Activated B cell treated with CpG ODN at 0.5 μM for 24 hours (primary cell): ENCODE results near the gene PHF12. TPM values are rescaled to one million over a fixed set of nuclear protein-coding genes. Genes with fewer than 3 reads are reported as not detected.
A peak's percentile ranks its signal among the peaks of the same experiment; 100 is the strongest.

Experiments used
- ATAC-seq: fragments of 200-7000 bp; cut with Tn5 transposase; one replicate; pipeline ENCODE4 v1.10.0; 2021; ENCODE audit warnings: low read depth, mild to moderate bottlenecking, moderate library complexity
- CTCF ChIA-PET: fragments of 350-600 bp; sonication (Branson Sonifier 250); formaldehyde crosslinking; loops from one replicate; lab custom pipeline; 2021; ENCODE audit warnings: antibody characterized with exemption; lab: Charles Lee
- POLR2A ChIA-PET: fragments of 350-600 bp; sonication (Branson Sonifier 250); formaldehyde crosslinking; loops from one replicate; lab custom pipeline; 2021; ENCODE audit warnings: antibody characterized with exemption; lab: Charles Lee
- DNase-seq: peaks from one replicate; pipeline ENCODE4 v3.0.0; 2022
- H3K27ac Mint-ChIP-seq: one replicate; pipeline ENCODE4 v1.8.0; 2020; ENCODE audit warnings: mixed read lengths
- H3K27me3 Mint-ChIP-seq: one replicate; pipeline ENCODE4 v1.8.0; 2021; ENCODE audit warnings: mixed read lengths
- H3K36me3 Mint-ChIP-seq: one replicate; pipeline ENCODE4 v1.8.0; 2021; ENCODE audit warnings: low read depth, mixed read lengths
- H3K4me1 Mint-ChIP-seq: one replicate; pipeline ENCODE4 v1.8.0; 2021; ENCODE audit warnings: mixed read lengths
- H3K4me3 Mint-ChIP-seq: one replicate; pipeline ENCODE4 v1.8.0; 2020; ENCODE audit warnings: mild to moderate bottlenecking, mixed read lengths
- H3K9me3 Mint-ChIP-seq: one replicate; pipeline ENCODE4 v1.8.0; 2020; ENCODE audit warnings: mixed read lengths
- intact Hi-C: fragments of 100-400 bp; cut with micrococcal nuclease; formaldehyde crosslinking; loops from one replicate; pipeline ENCODE4 v1.15.1; 2024
- total RNA-seq: library from RNA; stranded (reverse); gene quantifications from 2 replicates; pipeline ENCODE4 v1.2.3, GENCODE V29; 2022
- TF ChIP-seq, protein P1 (sequence below): fragments of 200-600 bp; IDR thresholded peaks from one replicate; pipeline ENCODE4 v1.8.0; 2022; ENCODE audit warnings: antibody characterized with exemption, mild to moderate bottlenecking

Gene PHF12
- total RNA-seq, 1 donor from 2014 or later, result 96.5 TPM

DNA sequence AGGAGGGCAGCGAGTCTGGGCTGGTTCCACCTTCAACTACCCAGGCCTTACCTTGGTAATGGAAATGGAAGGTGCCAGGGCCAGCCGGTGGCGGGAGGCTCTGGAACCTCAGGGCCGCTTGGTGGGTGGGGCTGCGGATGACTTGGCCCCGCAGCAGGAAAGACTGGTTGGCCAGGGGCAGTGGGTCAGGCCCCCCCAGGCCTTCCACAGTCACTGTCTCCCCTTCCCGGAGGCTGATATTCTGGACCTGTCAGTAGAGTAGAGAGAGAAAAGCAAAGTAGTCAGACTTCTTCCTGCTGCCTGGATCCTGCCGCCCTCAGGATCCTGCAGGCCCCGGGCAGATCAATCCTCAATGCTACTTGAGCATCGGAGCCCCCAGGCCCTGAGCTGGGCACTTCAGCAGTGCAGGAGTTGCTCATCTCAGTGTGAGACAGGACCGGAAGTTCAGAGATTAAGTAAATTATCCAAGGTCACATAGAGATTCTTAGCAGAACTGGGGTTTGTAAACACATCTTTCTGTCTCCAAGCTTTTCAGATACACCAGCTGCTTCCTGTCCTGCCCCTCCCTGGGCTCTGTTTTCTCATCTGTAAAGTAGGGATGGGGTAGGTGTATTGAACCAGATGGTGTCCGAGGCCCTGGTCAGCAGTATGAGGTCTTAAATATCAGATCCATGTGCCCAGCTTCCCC lies 18.5 kb upstream of the PHF12 start:
- peaks cover 8% of the 10 kb centered on the region for H3K4me1 Mint-ChIP-seq
- H3K36me3 Mint-ChIP-seq, result no peaks in the 10 kb centered on the region
- intact Hi-C loops, result no loop called here
- H3K27ac Mint-ChIP-seq, result no peak overlapping the region
- no peak overlapping the region for H3K4me3 Mint-ChIP-seq
- ChIA-PET POLR2A (no interaction called here), CTCF (interaction anchor here (4.3 kb wide), 1 partner anchor 147 kb away, joined by 24 read pairs; no protein-coding TSS in a partner anchor)
- ATAC-seq (no peak), DNase-seq (no peak)
- no peaks in the 10 kb centered on the region for H3K9me3 Mint-ChIP-seq
- TF ChIP-seq, protein P1, sequence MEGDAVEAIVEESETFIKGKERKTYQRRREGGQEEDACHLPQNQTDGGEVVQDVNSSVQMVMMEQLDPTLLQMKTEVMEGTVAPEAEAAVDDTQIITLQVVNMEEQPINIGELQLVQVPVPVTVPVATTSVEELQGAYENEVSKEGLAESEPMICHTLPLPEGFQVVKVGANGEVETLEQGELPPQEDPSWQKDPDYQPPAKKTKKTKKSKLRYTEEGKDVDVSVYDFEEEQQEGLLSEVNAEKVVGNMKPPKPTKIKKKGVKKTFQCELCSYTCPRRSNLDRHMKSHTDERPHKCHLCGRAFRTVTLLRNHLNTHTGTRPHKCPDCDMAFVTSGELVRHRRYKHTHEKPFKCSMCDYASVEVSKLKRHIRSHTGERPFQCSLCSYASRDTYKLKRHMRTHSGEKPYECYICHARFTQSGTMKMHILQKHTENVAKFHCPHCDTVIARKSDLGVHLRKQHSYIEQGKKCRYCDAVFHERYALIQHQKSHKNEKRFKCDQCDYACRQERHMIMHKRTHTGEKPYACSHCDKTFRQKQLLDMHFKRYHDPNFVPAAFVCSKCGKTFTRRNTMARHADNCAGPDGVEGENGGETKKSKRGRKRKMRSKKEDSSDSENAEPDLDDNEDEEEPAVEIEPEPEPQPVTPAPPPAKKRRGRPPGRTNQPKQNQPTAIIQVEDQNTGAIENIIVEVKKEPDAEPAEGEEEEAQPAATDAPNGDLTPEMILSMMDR, result no peak
- H3K27me3 Mint-ChIP-seq, result peaks cover 2% of the 10 kb centered on the region

GRCh38 chr17:28968914-28969295 lies 17.6 kb upstream of the PHF12 start:
- no peaks in the 10 kb centered on the region for H3K36me3 Mint-ChIP-seq
- peaks cover 7% of the 10 kb centered on the region for H3K27me3 Mint-ChIP-seq
- TF ChIP-seq, protein P1, result no peak
- no peak overlapping the region for H3K4me3 Mint-ChIP-seq
- H3K27ac Mint-ChIP-seq, result no peak overlapping the region
- no peak for DNase-seq
- intact Hi-C loops, result no loop called here
- POLR2A ChIA-PET, result interaction anchor here (1.1 kb wide), 1 partner anchor 19 kb away, joined by 3 read pairs; no protein-coding TSS in a partner anchor
- no peaks in the 10 kb centered on the region for H3K9me3 Mint-ChIP-seq
- peaks cover 8% of the 10 kb centered on the region for H3K4me1 Mint-ChIP-seq
- no peak for ATAC-seq
- CTCF ChIA-PET, result interaction anchor here (4.3 kb wide), 1 partner anchor 148 kb away, joined by 24 read pairs; no protein-coding TSS in a partner anchor

DNA sequence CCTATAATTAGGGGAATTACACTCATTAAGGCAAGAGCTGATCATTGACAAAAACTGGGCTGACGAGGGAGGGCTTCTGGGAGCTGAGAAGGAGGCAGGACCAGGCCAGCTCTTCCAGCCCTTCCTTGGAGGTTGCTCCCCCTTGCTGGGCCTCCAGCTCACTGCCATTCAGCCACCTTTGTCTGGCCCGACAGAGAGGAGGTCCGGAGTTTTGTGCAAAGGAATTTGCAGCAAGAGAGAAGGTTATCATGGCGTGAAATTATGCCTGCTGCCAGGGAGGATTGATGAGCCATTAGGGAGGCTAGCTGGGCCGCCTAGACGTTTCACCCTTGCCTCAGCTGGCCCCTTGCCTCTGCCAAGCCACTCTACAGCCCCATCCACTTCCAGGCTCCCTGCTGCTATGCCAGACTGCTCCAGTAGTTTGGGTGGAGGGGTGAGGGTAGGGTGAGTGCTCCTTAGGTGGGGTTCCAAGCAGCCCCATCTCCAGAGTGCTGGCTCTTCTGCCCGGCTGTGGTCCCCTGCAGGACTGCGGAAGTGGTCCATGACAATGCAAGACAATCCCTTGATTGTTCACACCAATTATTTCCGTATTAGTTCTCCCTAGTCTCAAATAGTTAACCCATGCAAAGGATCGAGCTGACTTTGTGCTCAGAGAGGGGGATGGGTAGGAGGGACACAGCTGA lies 17.1 kb upstream of the PHF12 start:
- Mint-ChIP-seq H3K36me3 (no peaks in the 10 kb centered on the region), H3K4me3 (no peak overlapping the region), H3K27ac (no peak overlapping the region), H3K9me3 (no peaks in the 10 kb centered on the region), H3K4me1 (peaks cover 8% of the 10 kb centered on the region), H3K27me3 (peaks cover 12% of the 10 kb centered on the region)
- ATAC-seq (no peak), DNase-seq (no peak)
- intact Hi-C loops, result no loop called here
- ChIA-PET POLR2A (interaction anchor here (1.1 kb wide), 1 partner anchor 19 kb away, joined by 3 read pairs; no protein-coding TSS in a partner anchor), CTCF (interaction anchor here (1.4 to 4.3 kb wide), 3 partner anchors 143 to 148 kb away, joined by 4 to 24 read pairs (median 5); no protein-coding TSS in a partner anchor)
- TF ChIP-seq, protein P1, result no peak

DNA sequence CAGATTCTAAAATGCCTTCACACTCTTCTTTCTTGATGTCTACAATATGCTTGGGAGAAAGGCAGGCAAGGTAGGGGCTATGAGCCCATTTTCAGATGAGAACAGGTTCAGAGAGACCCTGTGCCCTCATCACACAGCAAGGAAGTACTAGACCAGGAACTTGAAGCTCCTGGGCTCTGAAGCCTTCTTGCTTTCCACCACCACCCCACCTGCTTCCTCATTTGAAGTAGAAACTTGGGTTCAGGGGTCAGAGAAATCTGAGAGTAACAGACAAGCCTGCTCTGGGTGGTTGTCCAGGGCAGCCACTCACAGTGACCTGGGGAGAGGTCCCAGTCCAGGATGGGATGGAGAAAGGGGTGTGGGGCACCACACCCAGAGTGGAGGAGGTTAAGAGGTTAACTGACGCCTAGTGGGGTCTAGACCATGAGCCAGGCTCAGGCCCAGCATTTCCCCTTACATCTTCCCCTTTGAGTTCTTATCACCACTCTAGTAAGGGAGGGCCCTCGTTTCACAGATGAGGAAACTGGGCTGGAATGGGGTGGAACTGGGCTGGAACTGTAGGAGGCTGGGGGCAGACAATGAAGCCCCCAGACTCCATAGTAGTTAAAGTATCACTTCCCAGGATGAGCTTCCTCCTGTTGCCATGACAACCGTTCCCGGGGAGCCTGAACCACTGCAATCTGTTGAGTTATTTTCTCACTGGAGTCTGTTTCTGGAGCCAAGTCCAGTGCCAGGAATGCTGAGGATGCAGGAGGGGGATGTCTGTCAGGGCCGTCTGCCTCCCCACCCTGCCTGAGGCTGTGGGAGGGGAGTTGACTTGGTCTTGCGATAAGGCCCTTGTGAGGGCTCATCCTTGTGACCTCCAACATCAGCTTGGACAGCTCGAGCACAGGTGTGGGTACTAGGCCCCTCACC lies 16.2 kb upstream of the PHF12 start:
- no peaks in the 10 kb centered on the region for H3K9me3 Mint-ChIP-seq
- no peak overlapping the region for H3K4me3 Mint-ChIP-seq
- ChIA-PET CTCF (interaction anchor here (1.4 to 4.3 kb wide), 3 partner anchors 144 to 149 kb away, joined by 4 to 24 read pairs (median 5); no protein-coding TSS in a partner anchor), POLR2A (interaction anchor here (1.1 kb wide), 1 partner anchor 20 kb away, joined by 3 read pairs; no protein-coding TSS in a partner anchor)
- no peaks in the 10 kb centered on the region for H3K36me3 Mint-ChIP-seq
- DNase-seq (no peak), ATAC-seq (no peak)
- H3K27me3 Mint-ChIP-seq, result peaks cover 16% of the 10 kb centered on the region
- peak overlapping the region; percentile 68 for H3K27ac Mint-ChIP-seq
- H3K4me1 Mint-ChIP-seq, result peaks cover 8% of the 10 kb centered on the region
- TF ChIP-seq, protein P1, result no peak
- intact Hi-C loops, result no loop called here
